ENCODE measurements around the gene COL4A1. TPM values are rescaled to one million over a fixed set of nuclear protein-coding genes. Genes with fewer than 3 reads are reported as not detected.

Gene COL4A1
- total RNA-seq, 1 donor from 2014 or later = 0.44 TPM

DNA sequence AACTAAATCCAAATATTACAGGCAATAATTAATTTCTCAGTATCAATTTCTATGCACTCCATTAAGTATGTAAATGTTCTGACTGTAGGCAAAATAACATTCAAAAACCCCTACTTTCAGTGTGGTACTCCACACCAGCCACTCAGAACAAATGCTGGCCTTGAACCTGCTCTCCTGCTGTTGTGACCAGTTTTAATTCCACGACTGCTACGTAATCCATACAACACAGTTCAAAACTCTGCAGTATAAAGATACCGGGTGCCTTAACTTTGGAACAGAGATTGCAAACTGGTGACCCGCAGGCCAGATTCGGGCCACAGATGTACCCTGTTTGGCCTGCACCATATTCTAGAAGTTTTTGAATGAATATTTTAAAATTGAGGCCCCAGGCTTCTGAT lies 30.4 kb downstream of the COL4A1 start:
- intact Hi-C loops (cut with micrococcal nuclease) = no loop called here

DNA sequence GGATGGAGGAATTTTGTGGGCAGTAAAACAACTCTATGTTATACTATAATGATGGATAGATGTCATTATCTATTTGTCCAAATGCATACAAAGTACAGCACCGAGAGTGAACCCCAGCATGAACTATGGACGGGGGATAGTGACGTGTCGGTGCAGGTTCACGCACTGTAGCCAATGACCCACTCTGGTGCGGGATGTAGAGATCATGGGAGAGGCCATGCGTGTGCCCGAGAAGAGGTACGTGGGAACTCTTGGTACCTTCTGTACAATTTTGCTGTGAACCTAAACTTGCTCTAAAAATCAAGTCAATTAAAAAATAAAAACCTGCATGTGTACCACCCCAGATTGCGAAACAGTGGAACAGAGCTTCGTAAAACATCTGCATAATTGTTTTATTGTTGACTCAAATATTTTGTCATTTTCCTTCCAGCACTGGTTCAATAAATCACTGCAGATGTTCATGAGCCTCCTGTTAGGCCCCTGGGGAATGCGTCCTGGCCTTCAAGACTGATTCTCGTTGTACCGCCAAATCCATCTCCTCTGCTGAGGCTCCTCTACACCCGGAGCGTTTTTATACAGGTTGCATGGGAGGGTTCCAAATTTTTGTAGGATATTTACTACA lies 30.9 kb downstream of the COL4A1 start:
- intact Hi-C loops (cut with micrococcal nuclease) = no loop called here

DNA sequence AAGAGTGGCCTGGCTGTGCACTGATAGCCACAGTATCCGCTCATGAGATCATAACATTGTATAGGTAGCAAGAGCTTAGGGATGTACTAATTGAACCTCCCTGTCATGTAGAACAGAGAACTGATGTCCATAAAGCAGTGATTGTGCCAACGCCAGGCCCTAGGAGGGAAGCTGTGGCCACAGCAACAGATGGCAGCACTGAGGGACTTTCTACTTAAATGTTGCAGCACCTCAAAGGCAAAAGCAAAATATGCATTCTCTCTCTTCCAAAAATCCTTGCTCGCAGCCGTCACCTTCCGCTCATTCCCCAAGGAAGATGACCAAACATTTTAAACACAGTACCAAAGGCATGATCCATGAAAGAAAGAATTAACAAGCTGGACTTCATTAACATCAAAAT lies 32.3 kb downstream of the COL4A1 start:
- intact Hi-C loops (cut with micrococcal nuclease) = no loop called here

DNA sequence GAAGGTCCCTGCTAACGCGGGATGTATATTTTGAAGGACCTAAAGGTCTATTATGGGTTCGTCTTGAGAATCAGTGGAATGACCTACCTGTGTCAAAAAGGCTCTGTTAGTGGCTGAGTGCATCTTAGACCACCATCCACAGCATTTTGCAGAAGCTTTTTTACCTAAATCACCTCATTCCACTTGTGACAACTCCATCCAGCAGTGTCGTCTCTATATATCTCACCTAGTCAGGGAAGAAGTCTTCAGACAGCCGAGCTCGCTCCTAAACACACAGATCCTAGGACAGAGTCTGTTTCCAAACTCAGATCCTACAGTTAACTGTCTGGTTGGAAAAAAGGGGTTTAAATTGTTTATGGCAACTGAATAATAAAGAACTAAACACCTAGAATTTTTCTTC lies 33.7 kb downstream of the COL4A1 start:
- intact Hi-C loops (cut with micrococcal nuclease) = no loop called here

DNA sequence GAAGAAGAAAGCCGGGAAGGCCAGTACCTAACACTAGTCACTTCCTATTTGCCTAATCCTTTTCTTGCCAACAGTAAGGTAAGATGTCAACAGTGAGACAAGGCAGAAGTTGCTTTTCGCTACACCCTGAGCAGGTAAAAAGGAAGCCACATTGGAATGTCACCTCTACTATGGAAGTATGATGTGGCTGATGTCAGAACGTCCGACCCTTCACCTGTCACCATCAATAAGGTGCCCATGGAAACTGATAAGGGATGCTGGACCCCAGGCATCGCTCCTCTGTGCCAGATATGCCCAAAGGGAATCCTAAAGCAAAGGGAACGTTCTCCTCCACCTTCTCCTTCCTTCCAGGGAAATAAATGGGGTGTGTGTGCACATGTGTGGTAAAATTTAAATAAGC lies 34.3 kb downstream of the COL4A1 start:
- intact Hi-C loops (cut with micrococcal nuclease) = no loop called here

DNA sequence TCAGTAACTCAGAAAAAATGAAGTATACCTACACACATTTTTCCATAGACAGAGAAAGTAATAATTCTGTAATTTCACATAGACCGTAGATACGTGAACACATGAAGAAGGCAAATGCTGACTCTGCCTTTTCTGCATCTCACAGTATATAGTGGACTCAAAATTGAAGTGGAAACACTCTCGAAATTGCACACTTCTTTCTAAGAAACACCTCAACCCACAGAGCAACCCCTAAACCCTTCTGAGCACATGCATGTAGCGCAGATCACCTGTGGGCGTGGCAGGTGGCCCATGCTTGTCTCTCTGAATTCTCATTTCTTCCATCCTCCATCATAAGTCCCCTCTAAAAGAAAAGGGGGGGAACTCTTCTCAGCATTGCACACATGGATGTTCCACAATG lies 34.7 kb downstream of the COL4A1 start:
- intact Hi-C loops (cut with micrococcal nuclease) = no loop called here

DNA sequence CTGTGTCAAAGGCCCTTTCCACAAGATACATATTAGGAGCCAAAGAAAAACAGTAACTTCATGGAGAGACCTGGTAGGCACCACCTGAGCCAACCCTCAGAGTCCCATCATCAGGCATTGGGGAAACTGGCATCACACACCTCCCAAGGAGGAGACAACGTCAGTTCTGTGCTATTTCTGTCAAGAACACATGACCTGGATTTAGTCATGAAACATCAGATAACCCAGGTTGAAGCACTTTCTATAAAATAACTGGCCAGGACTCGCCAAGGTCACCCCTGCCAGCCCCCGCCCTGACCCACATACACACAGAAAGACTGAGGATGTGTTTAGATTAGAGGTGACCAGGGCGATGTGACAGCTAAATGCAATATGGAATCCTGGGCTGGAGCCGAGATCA lies 35.6 kb downstream of the COL4A1 start:
- intact Hi-C loops (cut with micrococcal nuclease) = no loop called here

DNA sequence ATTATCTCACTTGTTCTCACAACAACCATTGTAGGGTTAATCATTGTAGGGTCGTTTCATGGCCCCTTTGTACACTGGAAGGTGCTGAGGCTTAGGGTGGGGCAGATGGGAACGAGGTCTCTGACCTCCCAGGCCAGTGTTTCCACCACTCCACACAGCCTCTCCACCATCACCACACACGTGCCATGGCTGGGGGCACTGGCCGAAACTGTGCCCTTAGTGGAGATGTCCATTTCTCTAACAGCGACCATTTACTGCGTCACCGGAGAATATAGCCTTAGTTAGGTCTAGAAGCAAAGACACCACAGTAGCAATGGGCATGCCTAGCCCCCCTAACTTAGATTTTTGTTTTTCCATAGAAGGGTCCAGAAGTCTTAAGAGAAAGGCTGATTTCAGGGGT lies 36.5 kb downstream of the COL4A1 start:
- intact Hi-C loops (cut with micrococcal nuclease) = no loop called here

DNA sequence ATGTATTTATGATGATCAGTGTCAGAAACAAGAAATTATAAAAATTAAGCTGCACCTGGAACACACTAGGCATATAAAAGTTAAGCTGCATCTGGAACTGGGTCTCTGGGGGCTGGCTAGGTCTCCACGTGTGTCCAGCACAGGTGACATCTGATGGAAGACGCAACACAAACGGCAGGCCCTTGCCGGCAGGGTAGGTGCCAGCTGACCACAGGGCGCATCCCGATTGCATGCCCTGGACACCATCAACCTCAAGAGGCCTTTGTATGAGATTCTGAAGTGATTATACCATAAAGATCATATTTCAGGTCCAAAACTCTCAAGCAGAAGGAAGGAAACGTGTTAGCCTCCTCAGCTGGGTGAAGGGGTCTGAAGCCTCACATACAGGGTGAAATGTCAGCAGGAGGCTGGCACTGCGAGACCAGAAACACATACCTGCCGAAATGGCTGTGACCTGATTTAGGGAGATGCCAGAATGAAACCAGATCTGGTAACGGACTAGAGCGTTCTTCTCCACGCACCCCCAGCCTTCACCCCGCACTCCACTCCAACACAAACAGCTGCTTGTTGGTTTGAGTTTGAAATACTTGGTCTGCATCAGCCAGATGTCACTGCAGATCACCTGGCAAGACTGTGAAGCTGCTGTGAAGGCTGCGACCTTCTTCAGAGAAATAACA lies 37.3 kb downstream of the COL4A1 start:
- intact Hi-C loops (cut with micrococcal nuclease) = no loop called here

DNA sequence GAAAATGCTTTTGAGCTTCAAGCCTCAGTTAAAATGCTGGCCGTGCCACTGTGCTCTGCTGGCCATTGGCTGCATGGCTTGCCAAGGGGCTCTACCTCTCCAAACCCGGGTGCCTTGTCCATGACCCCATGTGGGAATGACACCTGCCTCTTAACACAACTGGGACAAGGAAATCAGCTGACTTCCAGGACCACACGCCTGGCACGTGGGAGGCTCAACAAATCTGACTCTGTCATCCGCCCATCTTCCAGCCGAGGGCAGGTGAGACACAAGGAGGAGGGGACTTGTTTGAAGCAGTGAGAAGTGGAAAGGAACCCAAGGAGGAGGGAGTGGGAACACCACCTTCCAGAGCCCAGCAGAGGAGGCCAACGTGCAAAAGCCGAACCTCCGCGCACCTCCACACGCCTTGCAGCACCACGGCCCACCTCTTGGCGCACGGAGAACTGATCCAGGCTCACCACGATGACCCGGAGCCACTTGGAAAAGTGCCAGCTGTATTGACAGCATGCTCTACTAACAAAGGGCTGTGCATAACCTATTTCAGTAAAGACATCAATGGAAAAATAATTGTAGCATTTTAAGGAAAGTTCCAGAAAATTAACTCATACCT lies 38.3 kb downstream of the COL4A1 start:
- intact Hi-C loops (cut with micrococcal nuclease) = no loop called here

DNA sequence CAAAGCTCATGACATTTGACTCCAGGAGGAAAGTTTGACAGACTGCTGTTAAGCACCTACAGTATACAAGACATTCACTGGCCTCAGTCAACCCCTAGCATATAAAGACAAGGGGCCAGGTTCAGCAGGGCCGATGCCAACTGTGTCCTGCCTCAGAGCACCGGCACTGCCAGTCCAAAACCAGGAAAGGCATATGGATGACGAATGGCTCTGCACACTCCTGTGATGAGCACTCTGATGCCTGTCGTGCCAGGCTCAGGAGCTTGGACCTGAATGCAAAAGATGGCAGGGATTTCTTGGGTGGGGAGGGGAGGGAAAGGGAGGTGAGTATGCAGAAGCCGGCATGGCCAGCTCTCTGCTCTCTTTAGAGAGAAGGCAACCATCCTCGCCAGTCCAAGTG lies 38.9 kb downstream of the COL4A1 start:
- intact Hi-C loops (cut with micrococcal nuclease) = no loop called here

DNA sequence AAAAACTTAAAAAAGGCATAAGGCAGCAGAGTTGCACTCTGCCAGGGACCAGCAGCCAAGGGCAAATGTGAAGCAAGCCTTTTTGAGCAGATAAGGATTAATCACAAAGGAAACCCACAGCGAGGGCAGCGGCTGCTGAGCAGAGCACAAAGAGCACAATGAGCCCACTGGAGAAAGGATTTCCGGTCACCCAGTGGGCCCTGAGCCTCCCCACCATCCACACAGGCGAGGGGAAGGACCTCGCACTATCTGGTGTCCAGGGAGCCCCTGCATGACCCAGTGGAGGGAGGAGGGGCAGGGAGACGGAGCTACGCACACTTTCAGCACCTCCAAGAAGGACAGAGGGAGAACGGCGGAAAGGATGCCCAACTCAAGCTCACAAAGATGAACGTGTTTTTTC lies 40.0 kb downstream of the COL4A1 start:
- intact Hi-C loops (cut with micrococcal nuclease) = no loop called here

DNA sequence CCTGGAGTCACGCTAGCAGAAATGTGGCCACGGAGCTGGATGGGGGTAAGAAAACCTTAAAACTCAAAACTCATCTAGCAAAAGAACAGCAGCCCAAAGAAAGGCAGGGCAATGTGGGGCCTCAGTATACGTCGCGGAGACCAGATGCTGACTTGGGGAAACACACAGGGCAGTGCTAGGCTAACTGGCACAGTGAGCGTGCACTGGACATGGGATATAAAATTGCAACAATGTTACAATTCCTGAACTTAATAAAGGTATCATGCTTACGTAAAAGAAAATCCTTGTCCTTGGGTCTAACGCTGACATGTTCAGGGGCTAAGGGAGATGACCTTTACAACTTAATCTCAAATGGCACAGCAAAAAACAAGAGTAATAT lies 40.5 kb downstream of the COL4A1 start:
- intact Hi-C loops (cut with micrococcal nuclease) = no loop called here

DNA sequence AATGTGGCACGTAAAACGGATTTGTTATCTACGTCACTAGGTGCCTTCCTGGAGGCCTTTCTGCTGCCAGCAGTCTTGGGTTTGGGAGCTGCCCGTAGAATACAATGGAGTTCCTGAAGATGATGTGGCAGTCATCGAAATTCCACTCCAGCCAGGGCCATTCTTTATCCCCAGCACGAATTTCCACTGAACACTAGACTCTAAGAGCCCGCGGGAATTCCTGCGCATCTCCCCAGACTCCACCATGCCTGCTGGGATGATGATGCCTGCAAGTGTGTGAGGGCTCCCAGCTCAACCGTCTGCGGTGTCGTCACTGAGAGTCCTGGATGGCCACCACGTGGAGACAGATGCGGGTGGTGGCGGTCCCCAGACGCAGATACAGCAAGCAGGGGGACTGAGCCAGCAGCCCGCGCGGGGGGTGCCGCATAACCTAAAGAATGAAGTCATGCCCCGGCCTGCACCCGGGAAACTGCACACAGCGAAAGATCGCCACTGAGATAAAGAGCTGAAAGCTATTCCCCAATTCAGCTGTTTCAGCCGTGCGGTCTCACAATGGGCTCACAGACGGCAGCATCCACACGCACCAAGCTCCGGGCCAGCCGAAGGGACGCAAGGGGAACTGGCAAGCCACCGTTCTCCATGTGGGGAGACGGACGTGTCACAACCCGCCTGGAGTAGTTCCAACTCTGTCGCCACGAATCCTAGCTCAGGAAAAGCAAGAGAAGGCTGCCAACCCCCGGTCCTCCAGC lies 41.1 kb downstream of the COL4A1 start:
- intact Hi-C loops (cut with micrococcal nuclease) = no loop called here

DNA sequence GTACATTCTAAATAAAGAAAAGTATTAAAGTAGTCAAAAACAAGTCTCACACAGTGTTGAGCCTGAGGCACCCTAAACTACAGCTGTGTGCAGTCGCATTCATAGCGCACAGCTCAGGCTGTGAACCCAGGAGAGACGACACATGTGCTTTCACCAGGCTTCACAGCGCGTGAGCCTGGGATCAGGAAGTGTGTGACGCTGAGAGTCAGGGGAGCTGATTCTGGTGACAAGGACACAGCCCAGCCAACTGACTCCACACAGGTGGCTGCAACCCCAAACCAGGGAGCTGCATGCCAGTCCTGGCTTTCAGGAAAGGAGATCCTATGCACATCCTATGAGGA lies 41.6 kb downstream of the COL4A1 start:
- intact Hi-C loops (cut with micrococcal nuclease) = no loop called here

DNA sequence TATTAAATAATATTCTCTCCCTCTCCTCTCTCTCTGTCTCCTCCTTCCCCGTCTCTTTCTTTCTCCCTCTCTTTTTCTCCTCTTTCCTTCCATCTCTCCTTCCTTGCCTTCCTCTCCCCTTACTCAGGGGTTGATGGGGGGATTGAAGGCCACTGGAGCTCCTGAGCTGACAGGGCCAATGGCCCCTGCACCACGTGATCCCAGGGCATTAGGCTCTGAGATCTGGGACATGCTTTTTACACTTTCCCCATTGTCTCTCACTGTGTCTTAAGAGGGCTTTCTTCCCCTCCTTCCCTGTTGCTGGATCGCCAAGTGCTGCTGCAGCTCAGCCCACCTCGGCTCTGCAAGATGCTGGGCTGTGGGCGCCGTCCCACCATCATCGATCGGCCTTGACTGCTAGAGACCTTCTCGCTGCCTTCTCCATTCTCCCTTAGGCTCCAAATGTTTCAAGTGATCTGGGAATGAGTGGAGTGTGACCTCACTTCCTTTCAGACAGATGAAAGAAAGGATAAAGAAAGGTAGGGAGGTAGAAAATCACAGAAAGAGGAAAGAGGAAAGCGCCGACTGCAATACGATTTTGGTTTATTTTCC lies 42.2 kb downstream of the COL4A1 start:
- intact Hi-C loops (cut with micrococcal nuclease) = no loop called here

DNA sequence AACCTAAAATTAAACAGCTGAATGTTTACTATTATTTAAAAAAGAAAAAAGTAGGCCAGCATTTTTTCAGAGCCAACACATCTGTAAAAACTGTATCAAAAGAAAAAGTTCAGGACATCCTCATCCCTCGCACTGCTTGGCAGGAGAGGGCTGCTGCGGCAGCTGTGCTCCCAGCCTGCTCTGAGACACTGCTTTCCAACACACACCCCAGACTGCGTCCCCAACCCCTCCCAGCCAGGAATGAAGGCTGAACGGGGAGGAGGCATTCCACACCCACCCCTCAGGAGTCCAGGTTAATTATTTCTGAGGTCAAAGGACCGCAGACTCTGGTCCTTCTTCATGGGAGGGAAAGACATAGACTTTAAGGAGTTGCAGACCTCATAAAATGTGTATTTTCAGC lies 43.1 kb downstream of the COL4A1 start:
- intact Hi-C loops (cut with micrococcal nuclease) = no loop called here

DNA sequence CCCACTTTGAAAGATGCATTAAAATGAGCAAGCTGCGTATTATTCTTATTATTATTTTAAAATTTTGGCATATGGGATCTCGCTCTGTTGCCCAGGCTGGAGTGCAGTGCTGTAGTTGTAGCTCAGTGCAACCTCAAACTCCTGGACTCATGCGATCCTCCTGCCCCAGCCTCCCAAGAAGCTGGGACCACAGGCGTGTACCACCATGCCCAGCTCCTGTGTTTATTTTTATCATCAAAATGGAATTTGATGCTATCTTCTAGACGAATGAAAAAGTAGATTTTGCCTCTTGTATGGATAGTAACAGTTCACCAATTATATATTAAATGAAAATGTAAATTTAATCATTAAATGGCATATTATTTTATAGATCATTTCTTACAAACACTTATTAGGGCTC lies 43.6 kb downstream of the COL4A1 start:
- intact Hi-C loops (cut with micrococcal nuclease) = no loop called here

DNA sequence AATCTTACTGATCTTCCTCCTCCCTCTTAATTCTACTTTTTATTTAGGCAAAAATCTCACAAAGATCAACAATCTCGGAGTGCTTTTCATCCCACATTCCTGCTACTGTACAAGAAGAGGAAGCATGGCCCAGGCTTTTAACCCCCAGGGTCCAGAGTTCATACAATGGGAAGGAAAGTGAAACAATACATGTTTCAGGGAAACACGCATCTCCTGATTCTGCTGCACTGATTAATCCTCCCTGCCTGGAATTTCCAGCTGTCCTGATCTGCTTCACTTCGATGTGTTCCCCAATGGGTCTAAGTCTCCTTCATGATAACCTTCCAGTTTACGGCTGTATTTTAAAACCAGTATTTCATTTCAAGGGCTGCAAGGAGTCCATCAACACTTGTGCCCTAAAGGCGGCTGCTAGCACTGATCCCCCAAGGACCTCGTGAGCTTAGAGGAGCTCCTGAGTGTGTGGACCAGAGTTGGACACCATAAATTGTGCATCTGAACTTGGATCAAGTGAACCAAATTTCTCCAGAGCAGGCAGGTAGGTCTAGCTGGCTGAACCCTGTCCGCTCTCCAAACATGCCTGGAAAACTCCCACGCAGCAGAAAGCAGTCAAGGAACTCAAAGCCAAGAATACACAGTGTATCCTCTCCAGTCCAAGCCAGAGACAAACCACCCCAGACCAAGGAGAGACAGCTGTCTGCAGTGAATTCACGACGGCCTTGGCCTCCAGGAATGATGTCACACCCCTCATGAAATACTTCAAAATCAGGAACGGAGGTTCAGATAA lies 44.3 kb downstream of the COL4A1 start:
- intact Hi-C loops (cut with micrococcal nuclease) = no loop called here

DNA sequence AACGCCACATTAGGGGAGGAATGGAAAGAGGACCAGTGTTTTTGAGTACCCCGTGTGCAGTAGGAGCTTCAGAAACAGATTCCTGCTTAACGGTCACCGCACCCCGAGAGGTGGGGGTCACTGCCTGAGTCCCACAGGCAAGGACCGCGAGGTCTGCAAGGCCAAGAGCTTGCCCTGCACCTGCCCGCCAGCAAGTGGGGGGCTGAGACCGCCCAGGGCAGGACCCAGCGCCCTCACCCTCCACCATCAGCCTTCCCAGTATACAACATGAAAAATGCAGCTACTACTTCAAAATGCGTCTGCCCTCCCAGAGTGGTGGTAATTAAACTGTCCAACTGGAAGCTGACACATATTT lies 44.9 kb downstream of the COL4A1 start:
- intact Hi-C loops (cut with micrococcal nuclease) = no loop called here
